ENCODE results near the gene CPA1. TPM values are rescaled to one million over a fixed set of nuclear protein-coding genes. Genes with fewer than 3 reads are reported as not detected.

CPA1 gene
- total RNA-seq (over 10,000 TPM; 17,933 to 50,686 (median 40,969) TPM), polyA plus RNA-seq (over 10,000 TPM; 12,124 to 14,783 TPM)

DNA sequence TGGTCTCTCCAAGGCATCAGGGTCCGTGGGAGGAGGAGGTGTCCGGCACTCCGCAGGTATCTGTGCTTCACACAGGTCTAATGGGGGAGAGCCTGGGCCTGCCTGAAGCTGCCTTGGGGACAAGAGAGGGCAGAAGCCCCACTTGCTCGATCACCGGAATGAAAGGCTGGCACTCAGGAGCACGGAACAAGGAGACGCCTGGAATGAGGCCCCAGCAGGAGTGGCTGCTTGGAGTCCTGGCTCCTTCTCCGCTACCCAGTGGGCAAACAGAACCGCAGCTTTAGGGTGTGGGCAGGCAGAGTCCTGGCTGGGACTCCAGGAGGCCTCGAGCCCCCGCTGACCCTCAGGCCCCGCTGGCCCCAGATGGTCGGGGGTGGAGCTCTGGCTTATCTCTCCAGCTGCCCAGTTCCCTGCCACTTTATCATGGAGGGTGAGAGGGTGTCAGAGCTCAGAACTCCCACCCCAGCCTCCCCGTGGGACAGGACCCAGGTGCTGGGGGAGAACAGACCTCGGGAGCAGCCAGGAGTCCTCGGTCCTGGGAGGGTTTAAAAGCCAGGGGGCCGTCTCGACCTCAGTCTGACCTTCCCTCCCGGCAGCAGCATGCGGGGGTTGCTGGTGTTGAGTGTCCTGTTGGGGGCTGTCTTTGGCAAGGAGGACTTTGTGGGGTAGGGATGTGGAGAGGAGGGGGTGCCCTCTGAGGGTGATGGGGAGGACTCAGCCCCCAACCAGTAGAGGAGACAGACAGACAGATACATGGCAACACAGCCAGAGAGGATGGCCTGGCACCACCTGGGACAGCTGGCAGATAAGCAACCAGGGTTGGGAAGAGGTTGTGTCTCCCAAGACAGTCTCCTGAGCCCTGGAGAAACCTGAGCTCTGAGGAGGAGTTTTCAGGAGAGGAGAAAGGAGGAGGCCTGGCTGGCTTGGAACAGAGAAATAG, at the start of gene CPA1:
Gene CPA1 (plus strand): TSS at position 574 of the 940 bp plus-strand sequence. CDS start 27 bp downstream, at position 601.
- 18 to 22% methylated on average over 19 to 20 of the region's 20 CpGs for WGBS, 2 donors

GRCh38 chr7:130332259-130333053, 47.8 kb upstream of the CPA1 start:
- H3K36me3 ChIP-seq: no peaks in the 10 kb centered on the region
- peak in 2 of 4 donors; percentile 10 to 30 for ATAC-seq
- no peaks in the 10 kb centered on the region for H3K27me3 ChIP-seq
- peaks cover 0 to 5% (median 0%) of the 10 kb centered on the region in 3 donors for H3K4me1 ChIP-seq
- no peak for FAIRE-seq
- no peak for TF ChIP-seq CTCF (IDR thresholded peaks at IDR 0.05)
- intact Hi-C loops (cut with DNase I): no loop called here
- no peak overlapping the region for H3K4me3 ChIP-seq
- 93 to 94% methylated on average over 4 of the region's 4 CpGs for WGBS, 2 donors
- peak in 1 of 6 donors; percentile 31 for DNase-seq
- H3K27ac ChIP-seq: no peak overlapping the region
- no peaks in the 10 kb centered on the region for H3K9me3 ChIP-seq

More for the DNA sequence above, at the start of gene CPA1:
- no peak for TF ChIP-seq CTCF (IDR thresholded peaks at IDR 0.05)
- peaks cover 0 to 37% (median 0%) of the 10 kb centered on the region in 3 donors for H3K36me3 ChIP-seq
- H3K27me3 ChIP-seq: no peaks in the 10 kb centered on the region
- H3K27ac ChIP-seq: peak within 1 kb of the TSS; percentile 91 to 96 (median 96)
- ATAC-seq: peak; percentile 57 to 74 (median 68)
- intact Hi-C loops (cut with DNase I): loop anchor here in 1 of 3 donors (5.0 kb wide), 1 partner anchor 93 kb away; no protein-coding TSS in a partner anchor
- H3K4me1 ChIP-seq: peaks cover 0 to 16% (median 7%) of the 10 kb centered on the region in 3 donors
- peak; percentile 85 to 98 (median 96) for DNase-seq
- H3K4me3 ChIP-seq: peak within 1 kb of the TSS; percentile 14 to 64 (median 44)
- no peaks in the 10 kb centered on the region for H3K9me3 ChIP-seq
- no peak for FAIRE-seq

DNA sequence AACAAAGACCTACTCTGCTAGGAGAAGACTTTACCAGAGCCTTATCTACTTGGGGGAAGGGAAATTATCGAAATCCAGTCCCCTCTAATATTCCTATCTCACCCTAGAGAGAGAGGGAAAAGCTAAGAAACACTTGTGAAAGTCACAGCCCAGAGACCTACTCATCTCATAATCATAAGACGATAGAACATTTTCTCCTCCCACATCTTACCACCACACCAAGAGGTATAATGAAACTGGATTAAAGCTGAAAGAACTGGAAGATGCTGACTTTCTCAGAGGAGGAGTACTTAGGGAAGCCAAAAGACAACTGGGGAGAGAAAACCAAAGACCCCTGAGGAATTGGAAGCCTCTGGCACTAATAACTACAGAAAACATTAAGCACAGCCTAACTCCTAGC, 46.5 kb upstream of the CPA1 start:
- ATAC-seq (peak in 1 of 4 donors; percentile 14), FAIRE-seq (no peak), DNase-seq (no peak)
- no peak overlapping the region for H3K27ac ChIP-seq
- H3K4me3 ChIP-seq: no peak overlapping the region
- H3K4me1 ChIP-seq: peaks cover 0 to 5% (median 0%) of the 10 kb centered on the region in 3 donors
- intact Hi-C loops (cut with DNase I): no loop called here
- WGBS, 2 donors: 89 to 91% methylated on average over 2 of the region's 2 CpGs
- no peaks in the 10 kb centered on the region for H3K36me3 ChIP-seq
- H3K27me3 ChIP-seq: no peaks in the 10 kb centered on the region
- no peak for TF ChIP-seq CTCF (IDR thresholded peaks at IDR 0.05)
- H3K9me3 ChIP-seq: no peaks in the 10 kb centered on the region

DNA sequence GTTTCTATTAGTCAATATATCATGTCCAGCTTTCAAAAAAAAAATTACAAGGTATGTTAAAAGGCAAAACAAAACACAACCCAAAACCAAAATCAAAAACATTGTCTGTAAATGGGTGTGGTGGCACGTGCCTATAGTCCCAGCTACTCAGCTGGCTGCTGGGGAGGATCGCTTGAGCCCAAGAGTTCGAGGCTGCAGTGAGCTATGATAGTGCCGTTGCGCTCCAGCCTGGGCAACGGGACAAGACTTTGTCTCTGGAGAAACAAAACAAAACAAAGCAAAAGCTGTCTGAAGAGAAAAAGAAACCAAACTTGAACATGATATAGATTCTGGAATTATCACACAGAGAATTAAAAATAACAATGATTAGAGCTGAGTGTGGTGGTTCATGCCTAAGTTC, 46.0 kb upstream of the CPA1 start:
- Histone ChIP-seq H3K27me3 (no peaks in the 10 kb centered on the region), H3K4me3 (no peak overlapping the region), H3K36me3 (no peaks in the 10 kb centered on the region), H3K9me3 (no peaks in the 10 kb centered on the region), H3K4me1 (peaks cover 0 to 5% (median 0%) of the 10 kb centered on the region in 3 donors), H3K27ac (no peak overlapping the region)
- no peak for FAIRE-seq
- no peak for DNase-seq
- ATAC-seq: peak; percentile 39 to 55 (median 44)
- no peak for TF ChIP-seq CTCF (IDR thresholded peaks at IDR 0.05)
- intact Hi-C loops (cut with DNase I): no loop called here
- WGBS, 2 donors: 60% methylated on average over 6 of the region's 6 CpGs

All from pancreas (tissue), 10 donors.